H1 (cell line): ENCODE data around the gene DSCAM. TPM values are rescaled to one million over a fixed set of nuclear protein-coding genes. Genes with fewer than 3 reads are reported as not detected.

Experiments
- CTCF ChIA-PET: fragments of 300-600 bp; sonication (Branson Sonifier 250); formaldehyde crosslinking; loops from one replicate; lab custom pipeline; 2021; ENCODE audit not compliant: partially characterized antibody; lab: Charles Lee
- POLR2A ChIA-PET: fragments of 300-600 bp; sonication (Branson Sonifier 250); formaldehyde crosslinking; loops from one replicate; lab custom pipeline; 2021; ENCODE audit warnings: inconsistent platforms; ENCODE audit not compliant: partially characterized antibody; lab: Charles Lee
- DNase-seq, 2 experiments: peaks; one replicate each; pipeline versions ENCODE4 v3.0.0 to v3.0.0-alpha.2; 2010 to 2022; ENCODE audit warnings: low spot score in 2 of 2, low read depth in 1 of 2, mixed read lengths in 1 of 2
- FAIRE-seq: peaks from 2 replicates; lab custom pipeline; 2011; peaks lifted over from hg19 to GRCh38; lab: Jason Lieb, UNC
- H2AFZ ChIP-seq: 2 replicates; pipeline ENCODE4 v1.8.1; 2012; ENCODE audit warnings: low read length, inconsistent platforms
- H2AK5ac ChIP-seq: 2 replicates; pipeline ENCODE4 v1.6.1; 2013; ENCODE audit warnings: low read depth, low read length
- H2BK120ac ChIP-seq: replicated peaks from 2 replicates; pipeline ENCODE3; 2013; ENCODE audit warnings: low read depth, low read length, inconsistent platforms
- H2BK12ac ChIP-seq: 2 replicates; pipeline ENCODE4 v1.6.1; 2013; ENCODE audit warnings: low read depth, low read length
- H2BK15ac ChIP-seq: 2 replicates; pipeline ENCODE4 v1.6.1; 2013; ENCODE audit warnings: low read length
- H2BK20ac ChIP-seq: 2 replicates; pipeline ENCODE4 v1.6.1; 2013; ENCODE audit warnings: low read length
- H2BK5ac ChIP-seq: 2 replicates; pipeline ENCODE4 v1.6.1; 2013; ENCODE audit warnings: low read depth, low read length
- H3K14ac ChIP-seq: 2 replicates; pipeline ENCODE4 v1.6.1; 2013; ENCODE audit warnings: inconsistent platforms; ENCODE audit not compliant: insufficient read length
- H3K18ac ChIP-seq: 2 replicates; pipeline ENCODE4 v1.6.1; 2013; ENCODE audit warnings: low read length; ENCODE audit errors: extremely low read depth
- H3K23ac ChIP-seq: 2 replicates; pipeline ENCODE4 v1.6.1; 2013; ENCODE audit warnings: inconsistent platforms; ENCODE audit not compliant: insufficient read length
- H3K23me2 ChIP-seq: 2 replicates; pipeline ENCODE4 v1.6.1; 2013; ENCODE audit warnings: low read depth, low read length
- H3K27ac ChIP-seq: 2 replicates; pipeline ENCODE4 v1.6.1; 2011; ENCODE audit warnings: low read depth, low read length, inconsistent platforms
- H3K27me3 ChIP-seq, 4 experiments: replicated peaks in 1 of 4; 1 replicate in 1 of 4; 2 replicates in 3 of 4; pipeline versions ENCODE4 v1.6.1 to v1.8.1; 2011 to 2013; ENCODE audit warnings: low read length in 3 of 4, mild to moderate bottlenecking in 3 of 4, inconsistent platforms in 2 of 4, mixed read lengths in 2 of 4, moderate library complexity in 1 of 4; ENCODE audit not compliant: control insufficient read depth in 3 of 4, insufficient read depth in 3 of 4; ENCODE audit errors: extremely low read depth in 1 of 4
- H3K36me3 ChIP-seq, 4 experiments: 2 replicates each; pipeline versions ENCODE4 v1.6.1 to v1.8.1; 2011 to 2013; ENCODE audit warnings: mild to moderate bottlenecking in 4 of 4, low read length in 3 of 4, moderate library complexity in 2 of 4, control low read depth in 1 of 4, inconsistent platforms in 1 of 4; ENCODE audit not compliant: insufficient read depth in 4 of 4, control insufficient read depth in 2 of 4
- H3K4ac ChIP-seq: replicated peaks from 2 replicates; pipeline ENCODE3; 2013; ENCODE audit warnings: low read length, low read depth, mixed read lengths, inconsistent platforms; ENCODE audit not compliant: insufficient read length
- H3K4me1 ChIP-seq, 4 experiments: replicated peaks in 1 of 4; 1 replicate in 1 of 4; 2 replicates in 3 of 4; pipeline versions ENCODE4 v1.6.1 to v1.8.1; 2011 to 2013; ENCODE audit warnings: low read length in 3 of 4, inconsistent platforms in 2 of 4, mixed read lengths in 1 of 4; ENCODE audit not compliant: insufficient read depth in 4 of 4, control insufficient read depth in 3 of 4
- H3K4me2 ChIP-seq, 2 experiments: 2 replicates each; pipeline versions ENCODE4 v1.6.1 to v1.8.1; 2011 to 2013; ENCODE audit warnings: low read depth in 2 of 2, low read length in 2 of 2, control low read depth in 1 of 2, inconsistent platforms in 1 of 2, mild to moderate bottlenecking in 1 of 2; ENCODE audit not compliant: insufficient read depth in 1 of 2
- H3K4me3 ChIP-seq, 4 experiments: fragments of 200-600, 300-600 bp in 1 of 4; sonication (generic), shearing (Covaris generic), sonication (Bioruptor Twin) in 1 of 4; 2 replicates each; pipeline versions ENCODE4 v1.5.1 to v1.8.1; 2011 to 2016; ENCODE audit warnings: low read length in 4 of 4, low read depth in 3 of 4, control low read depth in 2 of 4, inconsistent platforms in 2 of 4, mild to moderate bottlenecking in 2 of 4, mixed read lengths in 1 of 4, moderate library complexity in 1 of 4; ENCODE audit not compliant: insufficient read depth in 2 of 4; ENCODE audit errors: extremely low read depth in 1 of 4
- H3K56ac ChIP-seq: replicated peaks from 2 replicates; pipeline ENCODE3; 2013; ENCODE audit warnings: low read depth, mild to moderate bottlenecking, mixed read lengths, low read length, inconsistent platforms; ENCODE audit not compliant: insufficient read length
- H3K79me1 ChIP-seq: 2 replicates; pipeline ENCODE4 v1.6.1; 2013; ENCODE audit warnings: low read depth, low read length, control low read depth
- H3K79me2 ChIP-seq, 2 experiments: 2 replicates each; pipeline versions ENCODE4 v1.6.1 to v1.8.1; 2012 to 2013; ENCODE audit warnings: low read length in 2 of 2, mild to moderate bottlenecking in 2 of 2, inconsistent platforms in 1 of 2; ENCODE audit not compliant: insufficient read depth in 2 of 2, control insufficient read depth in 1 of 2
- H3K9ac ChIP-seq, 4 experiments: replicated peaks in 1 of 4; 1 replicate in 1 of 4; 2 replicates in 3 of 4; pipeline versions ENCODE4 v1.6.1 to v1.8.1; 2011 to 2013; ENCODE audit warnings: low read depth in 3 of 4, low read length in 3 of 4, control low read depth in 2 of 4, mild to moderate bottlenecking in 2 of 4, moderate library complexity in 2 of 4, inconsistent platforms in 1 of 4; ENCODE audit errors: extremely low read depth in 1 of 4
- H3K9me3 ChIP-seq, 2 experiments: 2 replicates each; pipeline versions ENCODE4 v1.6.1 to v1.8.1; 2012 to 2013; ENCODE audit warnings: mild to moderate bottlenecking in 2 of 2, moderate library complexity in 2 of 2, control low read depth in 1 of 2, inconsistent platforms in 1 of 2, low read depth in 1 of 2, low read length in 1 of 2, mixed read lengths in 1 of 2; ENCODE audit not compliant: insufficient read depth in 2 of 2
- H4K20me1 ChIP-seq, 2 experiments: replicated peaks in 1 of 2; 2 replicates each; pipeline versions ENCODE3 to v1.8.1; 2011 to 2013; ENCODE audit warnings: inconsistent platforms in 2 of 2, low read length in 2 of 2, mild to moderate bottlenecking in 1 of 2; ENCODE audit not compliant: insufficient read depth in 2 of 2, control insufficient read depth in 1 of 2
- H4K5ac ChIP-seq: 2 replicates; pipeline ENCODE4 v1.6.1; 2013; ENCODE audit warnings: low read length, low read depth, mixed read lengths, inconsistent platforms; ENCODE audit not compliant: insufficient read length
- H4K8ac ChIP-seq: 2 replicates; pipeline ENCODE4 v1.8.0; 2013; ENCODE audit warnings: mild to moderate bottlenecking, moderate library complexity, low read length, inconsistent platforms; ENCODE audit not compliant: insufficient read depth; ENCODE audit errors: extremely low read depth
- H4K91ac ChIP-seq: replicated peaks from 2 replicates; pipeline ENCODE3; 2013; ENCODE audit warnings: low read length, mixed read lengths, inconsistent platforms; ENCODE audit not compliant: insufficient read length
- ASH2L ChIP-seq: fragments of 200-600, 300-600 bp; sonication (generic); IDR thresholded peaks from one replicate; pipeline ENCODE4 v1.7.1; 2017; ENCODE audit warnings: low read length
- BCL11A ChIP-seq, 2 experiments: IDR thresholded peaks; one replicate each; pipeline ENCODE4 v1.6.1; 2011; ENCODE audit warnings: low read depth in 2 of 2, low read length in 2 of 2, mild to moderate bottlenecking in 2 of 2
- CREB1 ChIP-seq: IDR thresholded peaks from 2 replicates; pipeline ENCODE4 v1.6.1; 2012; ENCODE audit warnings: inconsistent platforms
- EGR1 ChIP-seq: IDR thresholded peaks from 2 replicates; pipeline ENCODE4 v1.6.1; 2011; ENCODE audit warnings: low read depth, low read length, borderline replicate concordance
- GABPA ChIP-seq: IDR thresholded peaks from 2 replicates; pipeline ENCODE4 v1.6.1; 2011; ENCODE audit warnings: mild to moderate bottlenecking, low read length, moderate library complexity, borderline replicate concordance; ENCODE audit not compliant: insufficient read depth
- HDAC2 ChIP-seq, 2 experiments: fragments of 300-600 bp in 1 of 2; sonication (generic) in 1 of 2; IDR thresholded peaks; 2 replicates each; pipeline ENCODE4 v1.6.1; 2011 to 2012; ENCODE audit warnings: low read depth in 2 of 2, low read length in 2 of 2, mild to moderate bottlenecking in 2 of 2, moderate library complexity in 2 of 2, borderline replicate concordance in 1 of 2, inconsistent platforms in 1 of 2
- KDM4A ChIP-seq: IDR thresholded peaks from one replicate; pipeline ENCODE4 v1.7.1; 2012; ENCODE audit warnings: low read depth, mild to moderate bottlenecking, moderate library complexity, low read length, inconsistent platforms; ENCODE audit not compliant: severe bottlenecking
- KDM5A ChIP-seq: fragments of 200-600 bp; IDR thresholded peaks from 2 replicates; pipeline ENCODE4 v1.7.1; 2012; ENCODE audit warnings: mild to moderate bottlenecking, low read length, inconsistent platforms, mixed read lengths
- POU5F1 ChIP-seq: IDR thresholded peaks from 2 replicates; pipeline ENCODE4 v1.6.1; 2011; ENCODE audit warnings: low read depth, mild to moderate bottlenecking, low read length, moderate library complexity
- RBBP5 ChIP-seq: IDR thresholded peaks from 2 replicates; pipeline ENCODE4 v1.7.1; 2012; ENCODE audit warnings: low read depth, mild to moderate bottlenecking, inconsistent platforms, low read length, moderate library complexity, borderline replicate concordance
- RNF2 ChIP-seq: fragments of 200-900, 300-1000 bp; sonication (generic); IDR thresholded peaks from 2 replicates; pipeline ENCODE4 v1.7.1; 2016; ENCODE audit warnings: borderline replicate concordance, low read depth, mild to moderate bottlenecking, antibody characterized with exemption, low read length; ENCODE audit not compliant: poor library complexity, severe bottlenecking; ENCODE audit errors: missing control alignments
- SIN3A ChIP-seq, 2 experiments: IDR thresholded peaks in 1 of 2; conservative IDR thresholded peaks in 1 of 2; 2 replicates each; pipeline ENCODE4 v1.6.1; 2011 to 2012; ENCODE audit warnings: low read length in 2 of 2, improper control_type of control experiment in 1 of 2, low read depth in 1 of 2, mild to moderate bottlenecking in 1 of 2
- SUZ12 ChIP-seq: fragments of 200-600 bp; sonication (generic); IDR thresholded peaks from 2 replicates; pipeline ENCODE4 v1.6.1; 2012; ENCODE audit warnings: mild to moderate bottlenecking, inconsistent platforms, low read length, moderate library complexity, mixed read lengths
- TAF7 ChIP-seq: optimal IDR thresholded peaks from 2 replicates; pipeline ENCODE3; 2011; ENCODE audit warnings: low read depth, mild to moderate bottlenecking, inconsistent platforms, low read length, moderate library complexity, borderline replicate concordance
- TEAD4 ChIP-seq: IDR thresholded peaks from 2 replicates; pipeline ENCODE4 v1.6.1; 2012; ENCODE audit warnings: low read depth, low read length, inconsistent platforms, mixed read lengths
- polyA plus RNA-seq, 7 experiments: library from polyadenylated mRNA; depleted of rRNA in 3 of 7; stranded (reverse) in 5 of 7; unstranded in 2 of 7; fragments of >200 nt in 5 of 7; fragments of 200-250 nt in 2 of 7; gene quantifications; 1 replicate in 5 of 7; 2 replicates in 1 of 7; 4 replicates in 1 of 7; pipeline versions ENCODE4 v1.2.1 to v1.2.3, GENCODE V29; 2011 to 2013; ENCODE audit warnings: missing spikeins in 2 of 7, mixed read lengths in 2 of 7
- total RNA-seq: library from RNA; stranded (reverse); fragmentation: NEBNext Ultra II Directional; extraction: Animal tissue kit (Norgen Biotek cat#: 25700); gene quantifications from 2 replicates; pipeline ENCODE4 v1.2.1, GENCODE V29; 2021

Gene DSCAM
- total and polyA plus RNA-seq, 2 of the 8 experiments (the other 6 are each of a cell fraction or from before 2014, with no cell fraction given), result 0.02 to 0.15 TPM

- Histone ChIP-seq H3K56ac (no peak overlapping the region), H3K9ac (no peak overlapping the region), H2BK20ac (no peak overlapping the region), H2BK120ac (no peak overlapping the region), H2BK5ac (no peak overlapping the region), H3K14ac (no peak overlapping the region), H3K27ac (no peak overlapping the region), H4K91ac (no peak overlapping the region), H2BK15ac (no peak overlapping the region), H3K36me3 (no peaks in the 10 kb centered on the region), H3K4ac (no peak overlapping the region), H2AFZ (no peak overlapping the region), H3K4me3 (no peak overlapping the region), H2AK5ac (no peak overlapping the region), H3K4me2 (peak overlapping the region in 1 of 2 experiments; percentile 56; a peak in 2 of 4 replicates), H3K23ac (no peak overlapping the region), H3K79me2 (no peaks in the 10 kb centered on the region), H4K20me1 (no peaks in the 10 kb centered on the region), H3K18ac (no peak overlapping the region), H4K8ac (no peak overlapping the region), H3K4me1 (0 out of 7 replicates have a peak, but pooled peaks cover 0 to 3% (median 0%) of the 10 kb centered on the region in 4 experiments), H3K9me3 (no peaks in the 10 kb centered on the region), H3K23me2 (no peaks in the 10 kb centered on the region), H3K27me3 (no peaks in the 10 kb centered on the region), H4K5ac (no peak overlapping the region), H3K79me1 (no peaks in the 10 kb centered on the region), H2BK12ac (no peak overlapping the region)
- FAIRE-seq (no peak), DNase-seq (no peak)
- ChIA-PET CTCF (no interaction called here), POLR2A (no interaction called here)
- TF ChIP-seq RBBP5 (no peak), BCL11A (IDR thresholded peaks at IDR 0.05; ENCODE audit: low read depth in 2 of 2, low read length in 2 of 2) (no peak), ASH2L (no peak), KDM4A (no peak), CREB1 (no peak), HDAC2 (IDR thresholded peaks at IDR 0.05; ENCODE audit: borderline replicate concordance in 1 of 2, low read depth in 2 of 2, low read length in 2 of 2) (no peak), KDM5A (no peak), EGR1 (no peak), SIN3A (conservative IDR thresholded peaks at IDR 0.05 in 1 of 2, IDR thresholded peaks at IDR 0.05 in 1 of 2; ENCODE audit: low read depth in 1 of 2, low read length in 2 of 2) (no peak), SUZ12 (no peak), POU5F1 (no peak), GABPA (no peak), RNF2 (no peak), TAF7 (no peak), TEAD4 (no peak)
These were observed 271.0 kb downstream of the DSCAM start for GRCh38 chr21:40575976-40576375.
